ENCODE results near the gene LRCOL1.

DNA sequence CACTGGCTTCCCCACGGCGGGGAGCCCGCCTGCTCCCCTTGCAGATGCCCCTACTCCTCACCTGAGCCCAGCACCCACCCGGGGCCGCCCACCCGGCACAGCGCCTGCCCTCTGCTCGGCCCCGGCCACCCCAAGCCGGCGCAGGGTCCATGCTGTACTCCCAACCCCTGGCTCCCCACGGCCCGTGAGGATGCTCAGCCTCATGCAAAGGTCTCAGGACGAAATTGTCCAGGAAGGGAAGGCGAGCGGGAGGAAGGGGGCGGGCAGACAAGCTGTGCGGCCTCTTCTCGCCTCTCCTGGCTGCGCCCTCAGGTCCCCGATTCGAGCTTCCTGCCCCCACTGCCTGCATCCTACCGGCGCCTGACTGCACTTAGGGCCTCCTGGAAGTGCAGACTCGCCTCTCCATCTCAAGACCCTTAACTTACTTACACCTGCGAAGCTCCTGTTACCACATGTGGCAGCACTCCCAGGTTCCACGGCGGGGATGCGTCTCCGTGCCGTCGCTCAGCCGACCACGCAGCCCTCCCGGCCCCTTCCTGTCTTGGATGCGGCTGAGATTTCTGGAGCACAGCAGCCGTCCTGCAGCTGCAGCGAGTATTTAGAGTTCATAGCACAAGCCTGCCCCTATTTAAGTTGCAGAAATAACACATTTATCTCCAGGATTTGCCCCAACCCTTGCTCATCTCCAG, 18.0 kb downstream of the LRCOL1 start:
- TF ChIP-seq, protein P1, sequence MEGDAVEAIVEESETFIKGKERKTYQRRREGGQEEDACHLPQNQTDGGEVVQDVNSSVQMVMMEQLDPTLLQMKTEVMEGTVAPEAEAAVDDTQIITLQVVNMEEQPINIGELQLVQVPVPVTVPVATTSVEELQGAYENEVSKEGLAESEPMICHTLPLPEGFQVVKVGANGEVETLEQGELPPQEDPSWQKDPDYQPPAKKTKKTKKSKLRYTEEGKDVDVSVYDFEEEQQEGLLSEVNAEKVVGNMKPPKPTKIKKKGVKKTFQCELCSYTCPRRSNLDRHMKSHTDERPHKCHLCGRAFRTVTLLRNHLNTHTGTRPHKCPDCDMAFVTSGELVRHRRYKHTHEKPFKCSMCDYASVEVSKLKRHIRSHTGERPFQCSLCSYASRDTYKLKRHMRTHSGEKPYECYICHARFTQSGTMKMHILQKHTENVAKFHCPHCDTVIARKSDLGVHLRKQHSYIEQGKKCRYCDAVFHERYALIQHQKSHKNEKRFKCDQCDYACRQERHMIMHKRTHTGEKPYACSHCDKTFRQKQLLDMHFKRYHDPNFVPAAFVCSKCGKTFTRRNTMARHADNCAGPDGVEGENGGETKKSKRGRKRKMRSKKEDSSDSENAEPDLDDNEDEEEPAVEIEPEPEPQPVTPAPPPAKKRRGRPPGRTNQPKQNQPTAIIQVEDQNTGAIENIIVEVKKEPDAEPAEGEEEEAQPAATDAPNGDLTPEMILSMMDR (IDR thresholded peaks at IDR 0.05), result no peak
- TF ChIP-seq POLR2A (IDR thresholded peaks at IDR 0.05), result no peak
